HepG2 (cell line): ENCODE measurements around the gene GJD3. TPM values are rescaled to one million over a fixed set of nuclear protein-coding genes. Genes with fewer than 3 reads are reported as not detected.

Experiments used
- CBX2 ChIP-seq, 2 experiments: fragments of 200-600 bp in 1 of 2; sonication (generic); formaldehyde crosslinking in 1 of 2; IDR thresholded peaks; 2 replicates each; pipeline versions ENCODE4 v1.7.0 to v1.8.1; 2018 to 2022; ENCODE audit warnings: low read depth in 2 of 2, low read length in 1 of 2, mild to moderate bottlenecking in 1 of 2, missing genetic modification reagents in 1 of 2
- GABPA ChIP-seq, 2 experiments: IDR thresholded peaks; 2 replicates each; pipeline ENCODE4 v1.6.1; 2011 to 2016; ENCODE audit warnings: low read depth in 2 of 2, low read length in 1 of 2, missing biosample characterization in 1 of 2, missing genetic modification characterization in 1 of 2
- HOXA3 ChIP-seq: sonication (generic); formaldehyde crosslinking; IDR thresholded peaks from 2 replicates; pipeline ENCODE4 v1.5.0; 2020; ENCODE audit warnings: missing genetic modification reagents
- HOXA9 ChIP-seq: sonication (generic); formaldehyde crosslinking; IDR thresholded peaks from 2 replicates; pipeline ENCODE4 v1.8.1; 2022; ENCODE audit warnings: missing genetic modification reagents, mild to moderate bottlenecking, moderate library complexity, borderline replicate concordance
- IKZF4 ChIP-seq: sonication (generic); formaldehyde crosslinking; IDR thresholded peaks from 2 replicates; pipeline ENCODE4 v1.5.1; 2020; ENCODE audit warnings: borderline replicate concordance, mild to moderate bottlenecking, low read depth, missing genetic modification reagents; ENCODE audit errors: not compliant biosample characterization
- KLF11 ChIP-seq: IDR thresholded peaks from 2 replicates; pipeline ENCODE4 v1.6.1; 2016; ENCODE audit warnings: missing compliant biosample characterization
- KMT2B ChIP-seq: IDR thresholded peaks from 2 replicates; pipeline ENCODE4 v1.6.1; 2016; ENCODE audit warnings: missing genetic modification reagents, missing compliant biosample characterization
- MED13 ChIP-seq: sonication (generic); formaldehyde crosslinking; IDR thresholded peaks from 2 replicates; pipeline ENCODE4 v1.5.0; 2020; ENCODE audit warnings: missing genetic modification reagents
- RARA ChIP-seq: IDR thresholded peaks from 2 replicates; pipeline ENCODE4 v1.6.1; 2016; ENCODE audit warnings: missing genetic modification reagents, missing compliant biosample characterization
- SP4 ChIP-seq: sonication (generic); formaldehyde crosslinking; IDR thresholded peaks from 2 replicates; pipeline ENCODE4 v1.8.1; 2023; ENCODE audit warnings: mild to moderate bottlenecking, missing genetic modification reagents
- TGIF2 ChIP-seq: IDR thresholded peaks from 2 replicates; pipeline ENCODE4 v1.6.1; 2016; ENCODE audit warnings: control low read depth, missing compliant biosample characterization
- ZNF142 ChIP-seq: sonication (generic); formaldehyde crosslinking; IDR thresholded peaks from 2 replicates; pipeline ENCODE4 v1.4.0; 2020; ENCODE audit warnings: missing genetic modification reagents
- ZNF567 ChIP-seq: sonication (generic); formaldehyde crosslinking; IDR thresholded peaks from 2 replicates; pipeline ENCODE4 v1.8.1; 2023; ENCODE audit warnings: mild to moderate bottlenecking, missing genetic modification reagents, borderline replicate concordance
- ZNF570 ChIP-seq: sonication (generic); formaldehyde crosslinking; IDR thresholded peaks from 2 replicates; pipeline ENCODE4 v1.4.0; 2020; ENCODE audit warnings: mild to moderate bottlenecking, missing genetic modification reagents, borderline replicate concordance
- ZNF619 ChIP-seq: sonication (generic); formaldehyde crosslinking; IDR thresholded peaks from 2 replicates; pipeline ENCODE4 v1.4.0; 2020; ENCODE audit warnings: mild to moderate bottlenecking, missing genetic modification reagents
- ZNF777 ChIP-seq: sonication (generic); formaldehyde crosslinking; IDR thresholded peaks from 2 replicates; pipeline ENCODE4 v1.4.0; 2020; ENCODE audit warnings: missing genetic modification reagents
- polyA plus RNA-seq, 8 experiments: library from polyadenylated mRNA; depleted of rRNA in 3 of 8; stranded (reverse) in 7 of 8; unstranded in 1 of 8; fragments of >200 nt; fragmentation: Illumina TruSeq in 4 of 8; extraction: Trizol in 4 of 8; gene quantifications; 2 replicates each; pipeline versions ENCODE4 v1.2.1 to v1.2.3, GENCODE V29; 2011 to 2016; ENCODE audit warnings: low read depth in 4 of 8, missing spikeins in 1 of 8, mixed read lengths in 1 of 8; ENCODE audit not compliant: insufficient read depth in 1 of 8
- total RNA-seq, 5 experiments: library from RNA; depleted of rRNA; stranded (reverse); fragments of >200 nt; fragmentation: Illumina TruSeq; extraction: Trizol; gene quantifications; 2 replicates each; pipeline ENCODE4 v1.2.3, GENCODE V29; 2016; ENCODE audit warnings: low read depth in 1 of 5
- TF ChIP-seq, protein P1 (sequence below): sonication (generic); formaldehyde crosslinking; IDR thresholded peaks from 2 replicates; pipeline ENCODE4 v1.4.0; 2020; ENCODE audit warnings: low read depth, missing genetic modification reagents

GJD3 gene
- total and polyA plus RNA-seq, 2 of the 13 experiments (the other 11 are each of a cell fraction or from before 2014, with no cell fraction given): not detected

DNA sequence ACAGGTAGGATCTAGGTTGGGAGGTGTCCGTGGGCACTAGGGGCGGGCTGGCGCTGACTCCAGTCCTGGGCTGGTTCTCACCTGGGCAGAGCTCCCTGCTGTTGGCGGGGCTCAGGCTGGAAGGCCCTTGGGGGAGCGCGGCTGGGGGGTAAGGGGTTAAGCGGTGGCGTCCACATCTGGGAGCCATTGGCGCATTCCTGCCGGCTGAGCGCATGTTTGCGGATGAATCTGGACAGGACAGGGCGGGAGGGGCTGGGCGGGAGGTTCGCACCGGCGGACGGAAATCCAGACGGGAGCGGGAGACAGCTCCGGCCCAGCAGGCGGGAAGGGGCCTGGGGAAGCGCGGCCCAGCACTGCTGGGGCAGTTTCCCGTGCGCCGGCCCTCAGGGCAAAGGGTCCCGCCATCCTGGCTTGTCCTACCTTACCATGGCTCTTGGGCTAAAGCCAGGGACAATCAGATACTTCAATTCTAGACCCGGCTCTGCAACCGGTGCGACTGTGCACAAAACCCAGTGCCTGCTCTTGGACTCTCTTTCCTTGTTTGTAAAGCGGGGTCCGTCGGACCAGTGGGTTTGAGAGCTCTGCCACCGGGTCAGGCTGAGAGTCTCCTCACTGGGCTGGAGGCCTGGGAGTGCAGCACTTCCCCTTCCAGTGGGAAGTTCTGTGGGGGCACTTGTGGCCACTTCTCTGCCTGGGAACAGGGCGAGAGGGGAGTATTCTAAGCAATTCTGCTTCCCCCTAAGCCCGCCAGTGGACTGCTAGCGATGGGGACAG lies 47.8 kb downstream of the GJD3 start (continued):
- TF ChIP-seq IKZF4 (CRISPR knock-in tag) (no peak), SP4 (CRISPR knock-in tag) (no peak; the same call in none of the 2 replicates), ZNF142 (CRISPR knock-in tag) (peak; percentile 76; the same call in 1 of the 2 replicates), GABPA (IDR thresholded peaks at IDR 0.05; ENCODE audit: low read depth, low read length) (no peak), GABPA (CRISPR knock-in tag; IDR thresholded peaks at IDR 0.05; ENCODE audit: low read depth) (peak; percentile 43; the same call in 1 of the 2 replicates), RARA (peak; percentile 50; the same call in 1 of the 2 replicates), ZNF567 (CRISPR knock-in tag) (peak; percentile 81; the same call in 1 of the 2 replicates), KMT2B (CRISPR knock-in tag) (peak; percentile 60; the same call in 1 of the 2 replicates), KLF11 (CRISPR knock-in tag) (no peak), TGIF2 (CRISPR knock-in tag) (peak; percentile 57; the same call in 1 of the 2 replicates), ZNF570 (CRISPR knock-in tag) (0 out of 2 replicates have a peak, but pooled peaks have one; percentile 67), HOXA3 (CRISPR knock-in tag) (peak; percentile 48; the same call in 1 of the 2 replicates), ZNF777 (peak; percentile 95), ZNF619 (CRISPR knock-in tag) (peak; percentile 27; the same call in 1 of the 2 replicates), MED13 (CRISPR knock-in tag) (0 out of 2 replicates have a peak, but pooled peaks have one; percentile 70), HOXA9 (CRISPR knock-in tag) (no peak), CBX2 (IDR thresholded peaks at IDR 0.05; ENCODE audit: low read depth, low read length) (no peak), CBX2 (CRISPR knock-in tag; IDR thresholded peaks at IDR 0.05; ENCODE audit: low read depth) (peak; percentile 43; the same call in 1 of the 2 replicates)
- TF ChIP-seq, protein P1, sequence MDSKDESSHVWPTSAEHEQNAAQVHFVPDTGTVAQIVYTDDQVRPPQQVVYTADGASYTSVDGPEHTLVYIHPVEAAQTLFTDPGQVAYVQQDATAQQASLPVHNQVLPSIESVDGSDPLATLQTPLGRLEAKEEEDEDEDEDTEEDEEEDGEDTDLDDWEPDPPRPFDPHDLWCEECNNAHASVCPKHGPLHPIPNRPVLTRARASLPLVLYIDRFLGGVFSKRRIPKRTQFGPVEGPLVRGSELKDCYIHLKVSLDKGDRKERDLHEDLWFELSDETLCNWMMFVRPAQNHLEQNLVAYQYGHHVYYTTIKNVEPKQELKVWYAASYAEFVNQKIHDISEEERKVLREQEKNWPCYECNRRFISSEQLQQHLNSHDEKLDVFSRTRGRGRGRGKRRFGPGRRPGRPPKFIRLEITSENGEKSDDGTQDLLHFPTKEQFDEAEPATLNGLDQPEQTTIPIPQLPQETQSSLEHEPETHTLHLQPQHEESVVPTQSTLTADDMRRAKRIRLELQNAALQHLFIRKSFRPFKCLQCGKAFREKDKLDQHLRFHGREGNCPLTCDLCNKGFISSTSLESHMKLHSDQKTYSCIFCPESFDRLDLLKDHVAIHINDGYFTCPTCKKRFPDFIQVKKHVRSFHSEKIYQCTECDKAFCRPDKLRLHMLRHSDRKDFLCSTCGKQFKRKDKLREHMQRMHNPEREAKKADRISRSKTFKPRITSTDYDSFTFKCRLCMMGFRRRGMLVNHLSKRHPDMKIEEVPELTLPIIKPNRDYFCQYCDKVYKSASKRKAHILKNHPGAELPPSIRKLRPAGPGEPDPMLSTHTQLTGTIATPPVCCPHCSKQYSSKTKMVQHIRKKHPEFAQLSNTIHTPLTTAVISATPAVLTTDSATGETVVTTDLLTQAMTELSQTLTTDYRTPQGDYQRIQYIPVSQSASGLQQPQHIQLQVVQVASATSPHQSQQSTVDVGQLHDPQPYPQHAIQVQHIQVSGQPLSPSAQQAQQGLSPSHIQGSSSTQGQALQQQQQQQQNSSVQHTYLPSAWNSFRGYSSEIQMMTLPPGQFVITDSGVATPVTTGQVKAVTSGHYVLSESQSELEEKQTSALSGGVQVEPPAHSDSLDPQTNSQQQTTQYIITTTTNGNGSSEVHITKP (CRISPR knock-in tag): 0 out of 2 replicates have a peak, but pooled peaks have one; percentile 32
